Astrocyte of the spinal cord (primary cell): Measurements from ENCODE around the gene EMID1.
"Not testable (repeated sequence)": the region's sequence is repeated elsewhere in the genome, so short reads cannot be mapped to it uniquely, and the experiment has no call there.

Experiments
- DNase-seq: peaks from one replicate; pipeline ENCODE4 v3.0.0; 2011; ENCODE audit warnings: low read depth, low spot score
- H3K4me3 ChIP-seq: 2 replicates; pipeline ENCODE4 v1.5.1; 2011; ENCODE audit warnings: low read depth, mild to moderate bottlenecking, low read length, moderate library complexity
- in situ Hi-C: cut with HindIII; loops from 2 replicates; pipeline ENCODE4 v1.10.0; 2017; ENCODE audit warnings: low sequenced_read_pairs
- TF ChIP-seq, protein P1 (sequence below): IDR thresholded peaks from 2 replicates; pipeline ENCODE4 v1.5.1; 2012; ENCODE audit warnings: low read depth, mild to moderate bottlenecking, low read length, inconsistent platforms

EMID1 gene

DNA sequence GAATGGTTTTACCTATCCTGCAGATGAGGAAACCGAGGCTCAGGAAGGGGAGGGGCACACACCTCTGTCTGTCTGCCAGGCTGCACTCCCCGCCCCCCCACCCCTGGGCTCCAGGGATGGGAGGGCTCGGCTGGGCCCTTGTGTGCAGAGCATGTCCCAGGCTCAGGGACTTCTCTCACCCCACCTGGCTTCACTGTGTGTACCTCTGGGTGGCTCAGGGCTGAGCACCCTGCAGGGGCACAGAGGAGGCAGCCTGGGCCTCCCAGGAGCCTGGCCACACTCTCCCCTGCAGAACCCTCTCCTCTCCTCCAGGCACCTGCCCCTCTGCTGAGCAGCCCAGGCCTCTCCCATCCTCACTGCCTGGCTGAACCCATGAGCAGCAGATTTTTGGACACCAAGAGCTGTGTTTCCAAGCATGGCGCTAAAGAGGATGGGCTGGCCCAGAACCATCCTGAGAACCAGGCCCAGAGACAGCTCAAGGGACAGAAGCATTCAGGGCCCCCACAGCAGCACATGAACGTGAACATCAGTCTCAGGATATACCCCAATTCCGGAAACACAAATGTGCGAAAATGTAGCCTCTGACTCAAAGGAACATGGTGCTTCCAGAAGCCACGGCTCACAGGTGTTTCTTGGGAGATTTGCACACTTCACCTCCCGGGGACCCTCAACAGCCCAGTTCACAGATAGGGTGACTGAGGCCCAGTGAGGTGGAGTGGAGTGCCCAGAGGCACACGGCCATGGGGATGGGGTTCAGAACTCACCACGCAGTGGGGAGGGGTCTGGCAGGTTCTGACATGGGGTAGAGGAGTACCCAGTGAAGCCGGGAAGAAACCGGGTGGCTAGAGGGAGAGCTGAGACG is 10.5 kb downstream of the EMID1 start:
- TF ChIP-seq, protein P1, sequence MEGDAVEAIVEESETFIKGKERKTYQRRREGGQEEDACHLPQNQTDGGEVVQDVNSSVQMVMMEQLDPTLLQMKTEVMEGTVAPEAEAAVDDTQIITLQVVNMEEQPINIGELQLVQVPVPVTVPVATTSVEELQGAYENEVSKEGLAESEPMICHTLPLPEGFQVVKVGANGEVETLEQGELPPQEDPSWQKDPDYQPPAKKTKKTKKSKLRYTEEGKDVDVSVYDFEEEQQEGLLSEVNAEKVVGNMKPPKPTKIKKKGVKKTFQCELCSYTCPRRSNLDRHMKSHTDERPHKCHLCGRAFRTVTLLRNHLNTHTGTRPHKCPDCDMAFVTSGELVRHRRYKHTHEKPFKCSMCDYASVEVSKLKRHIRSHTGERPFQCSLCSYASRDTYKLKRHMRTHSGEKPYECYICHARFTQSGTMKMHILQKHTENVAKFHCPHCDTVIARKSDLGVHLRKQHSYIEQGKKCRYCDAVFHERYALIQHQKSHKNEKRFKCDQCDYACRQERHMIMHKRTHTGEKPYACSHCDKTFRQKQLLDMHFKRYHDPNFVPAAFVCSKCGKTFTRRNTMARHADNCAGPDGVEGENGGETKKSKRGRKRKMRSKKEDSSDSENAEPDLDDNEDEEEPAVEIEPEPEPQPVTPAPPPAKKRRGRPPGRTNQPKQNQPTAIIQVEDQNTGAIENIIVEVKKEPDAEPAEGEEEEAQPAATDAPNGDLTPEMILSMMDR = no peak
- DNase-seq = no peak
- H3K4me3 ChIP-seq = no peak overlapping the region
- in situ Hi-C loops = no loop called here

DNA sequence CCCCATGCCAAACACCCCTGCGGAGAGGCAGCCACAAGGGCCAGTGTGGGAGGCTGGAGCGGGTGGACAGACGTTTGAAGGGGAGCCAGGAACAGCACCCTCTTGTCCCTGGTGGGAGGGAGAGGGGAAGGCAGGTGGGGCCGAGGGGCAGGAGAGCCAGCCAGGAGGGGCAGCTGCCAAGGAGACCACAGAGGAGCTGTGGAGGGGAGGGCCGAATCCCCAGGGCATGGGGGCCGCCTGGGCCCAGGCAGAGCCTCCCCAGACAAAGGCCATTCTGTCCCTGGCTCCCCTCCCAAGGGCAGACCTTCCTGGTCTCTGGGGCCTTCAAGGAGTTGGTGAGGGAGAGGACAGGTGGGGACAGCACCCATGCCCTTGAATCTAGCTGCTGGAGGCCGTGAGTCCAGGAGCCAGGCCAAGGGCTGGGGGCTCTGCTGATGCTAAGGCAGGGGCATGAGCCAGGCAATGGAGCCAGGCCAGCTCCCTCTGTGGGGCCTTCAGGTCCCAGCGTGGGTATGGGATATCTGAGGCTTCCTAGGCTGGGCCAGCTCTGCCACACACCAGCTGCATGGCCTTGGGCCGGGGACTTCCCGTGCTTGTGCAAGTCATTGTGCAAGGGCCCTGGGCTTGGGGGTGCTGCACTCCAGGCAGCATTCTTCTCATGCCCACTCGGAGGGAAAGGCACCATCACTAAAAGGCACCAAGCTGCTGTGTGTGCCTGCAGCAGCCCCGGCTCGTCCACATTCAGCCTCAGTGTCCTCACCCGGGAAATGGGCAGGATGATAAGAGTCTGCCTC is 11.4 kb downstream of the EMID1 start:
- in situ Hi-C loops = no loop called here
- TF ChIP-seq, protein P1 = no peak
- DNase-seq = no peak
- H3K4me3 ChIP-seq = no peak overlapping the region

DNA sequence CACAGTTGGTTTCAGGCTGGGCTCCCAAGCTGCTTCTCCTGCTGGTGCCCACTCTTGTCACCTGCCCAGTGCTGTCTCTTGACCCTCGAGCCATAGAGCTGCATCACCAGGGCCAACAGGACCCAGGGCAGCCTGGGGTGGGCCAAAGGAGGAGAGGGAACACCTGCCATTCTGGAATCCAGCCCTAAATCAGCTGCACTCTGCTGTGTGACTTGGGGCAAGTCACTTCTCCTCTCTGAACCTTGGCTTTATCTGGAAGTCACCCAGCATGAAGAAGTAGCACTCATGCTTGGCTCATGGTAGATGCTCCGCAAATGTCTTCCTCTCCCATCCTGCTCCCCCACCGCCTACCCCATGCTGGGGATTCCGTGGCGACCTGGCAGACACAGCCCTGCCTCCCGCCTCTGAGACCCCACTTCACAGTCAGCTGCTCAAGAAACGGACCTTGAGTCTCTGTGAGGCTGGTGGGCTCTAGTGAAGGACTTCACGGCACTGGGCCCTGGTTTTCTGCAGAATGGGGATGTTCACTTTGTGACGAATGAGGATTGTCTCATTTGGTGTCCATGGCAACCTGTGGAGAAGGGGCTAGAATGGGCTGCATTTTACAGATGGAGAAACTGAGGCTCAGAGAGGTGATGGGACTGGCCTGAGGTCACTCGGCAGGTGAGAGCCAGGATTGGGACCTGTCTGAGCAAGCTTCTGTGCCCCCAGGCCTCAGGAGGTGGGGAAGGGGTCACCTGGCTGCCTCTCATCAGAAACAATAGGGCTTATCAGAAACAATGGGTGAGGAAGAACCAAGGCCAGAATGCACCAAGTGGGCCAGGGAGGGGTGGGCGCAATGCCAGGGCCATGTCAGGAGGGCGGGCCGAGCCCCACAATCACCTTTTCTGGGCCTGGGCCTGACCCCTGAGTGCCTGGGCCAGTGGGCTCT is 12.4 kb downstream of the EMID1 start:
- H3K4me3 ChIP-seq = no peak overlapping the region
- in situ Hi-C loops = no loop called here
- no peak for DNase-seq
- TF ChIP-seq, protein P1 = no peak

DNA sequence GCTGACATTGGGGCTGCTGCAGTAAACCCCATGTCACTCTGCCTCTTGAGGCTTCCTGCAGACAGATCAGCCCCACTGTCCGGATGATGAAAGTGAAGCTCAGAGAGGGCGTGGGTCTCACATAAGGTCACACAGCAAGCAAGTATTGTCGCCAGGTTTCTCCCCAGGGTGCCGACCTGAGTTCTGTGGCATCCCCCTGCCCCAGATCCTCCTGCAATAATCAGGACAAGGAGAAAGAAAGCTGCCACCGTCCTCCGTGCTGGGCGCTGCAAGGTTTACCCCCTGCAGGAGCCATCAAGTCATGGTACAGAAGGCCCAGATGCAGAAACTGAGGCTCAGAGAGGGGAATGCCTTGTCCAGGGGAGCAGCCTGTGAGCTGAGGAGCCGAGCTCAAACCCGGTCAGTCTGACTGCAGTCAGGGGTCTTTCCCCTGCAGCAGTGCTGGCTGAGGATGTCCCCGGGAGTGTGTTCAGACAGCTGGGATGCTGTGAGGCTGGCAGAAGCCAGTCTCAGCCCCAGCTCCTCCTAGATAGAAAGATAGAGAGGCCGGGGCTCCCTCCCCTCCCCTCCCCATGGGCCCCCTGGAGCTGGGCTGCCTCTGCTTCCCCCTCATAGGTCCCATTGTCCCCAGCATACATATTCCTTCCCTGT is 13.2 kb downstream of the EMID1 start:
- in situ Hi-C loops = no loop called here
- no peak for DNase-seq
- no peak overlapping the region for H3K4me3 ChIP-seq

DNA sequence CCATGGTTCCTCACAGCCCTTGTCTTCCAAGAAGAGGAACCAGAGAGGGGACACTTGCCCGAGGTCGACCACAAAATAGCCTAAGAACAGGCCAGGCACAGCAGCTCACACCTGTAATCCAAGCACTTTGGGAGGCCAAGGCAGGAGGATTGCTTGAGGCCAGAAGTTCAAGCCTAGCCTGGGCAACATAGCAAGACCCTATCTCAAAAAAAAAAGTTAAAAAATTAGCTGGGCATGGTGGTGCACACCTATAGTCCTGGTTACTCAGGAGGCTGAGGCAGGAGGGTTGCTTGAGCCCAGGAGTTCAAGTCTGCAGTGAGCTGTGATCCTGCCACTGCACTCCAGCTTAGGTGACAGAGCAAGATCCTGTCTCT is 13.7 kb downstream of the EMID1 start:
- DNase-seq, in situ Hi-C loops, H3K4me3 ChIP-seq: not testable (repeated sequence)

More for the DNA sequence above, 13.2 kb downstream of the EMID1 start:
- TF ChIP-seq, protein P1 = no peak

DNA sequence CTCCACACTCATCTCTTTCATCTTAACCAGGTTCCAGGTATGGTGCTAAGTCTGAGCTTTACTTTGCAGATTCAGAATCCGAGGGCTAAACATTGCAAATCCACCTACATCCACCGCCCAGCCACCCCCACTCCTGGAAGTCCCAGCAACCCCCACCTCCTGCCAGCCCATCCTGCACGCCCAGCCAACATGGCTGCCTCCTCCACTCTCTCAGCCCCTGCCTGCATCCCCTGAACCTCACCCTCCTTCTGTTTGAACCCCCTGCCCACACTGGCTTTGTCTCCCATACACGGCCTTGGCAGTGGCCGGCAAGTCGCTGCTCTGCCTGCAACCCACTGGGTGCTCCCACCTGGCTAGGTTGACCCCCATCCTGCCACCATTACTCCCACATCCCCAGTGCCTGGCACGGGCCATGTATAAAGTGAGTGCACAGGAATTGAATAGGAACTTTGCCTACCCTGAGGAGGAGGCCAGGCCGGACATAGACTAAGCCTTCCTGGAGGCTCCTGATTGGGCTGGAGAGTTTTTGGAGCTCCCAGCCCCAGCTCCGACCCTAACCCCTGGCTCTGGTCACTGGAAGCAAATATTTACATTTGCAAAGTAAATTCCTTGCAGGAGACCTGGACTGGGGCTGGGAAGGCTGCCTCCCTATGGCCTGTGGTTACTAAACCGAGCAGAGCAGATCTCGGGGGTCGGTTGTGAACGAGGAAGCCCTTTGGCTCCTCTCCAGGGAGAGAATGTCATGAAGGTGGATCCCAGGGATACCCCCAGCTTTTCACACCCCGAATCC is 14.4 kb downstream of the EMID1 start:
- no peak overlapping the region for H3K4me3 ChIP-seq
- TF ChIP-seq, protein P1 = no peak
- no peak for DNase-seq
- in situ Hi-C loops = no loop called here
